Astrocyte (in vitro differentiated cells and primary cell): ENCODE data around the gene ING5. TPM values are rescaled to one million over a fixed set of nuclear protein-coding genes. Genes with fewer than 3 reads are reported as not detected.

Experiments
- DNase-seq: peaks from one replicate; pipeline ENCODE4 v3.0.0-alpha.2; 2010; ENCODE audit warnings: low read depth
- FAIRE-seq: peaks from 2 replicates; lab custom pipeline; 2011; peaks lifted over from hg19 to GRCh38; lab: Jason Lieb, UNC
- H2AFZ ChIP-seq: 2 replicates; pipeline ENCODE4 v1.6.0; 2012; ENCODE audit warnings: low read depth, low read length, inconsistent platforms
- H3K27ac ChIP-seq: 2 replicates; pipeline ENCODE4 v1.5.1; 2011; ENCODE audit warnings: low read depth, low read length, inconsistent platforms
- H3K27me3 ChIP-seq: 2 replicates; pipeline ENCODE4 v1.6.0; 2011; ENCODE audit warnings: low read length, inconsistent platforms; ENCODE audit not compliant: insufficient read depth
- H3K36me3 ChIP-seq: 2 replicates; pipeline ENCODE4 v1.5.1; 2011; ENCODE audit warnings: low read length, inconsistent platforms; ENCODE audit not compliant: insufficient read depth
- H3K4me1 ChIP-seq: 2 replicates; pipeline ENCODE4 v1.5.1; 2011; ENCODE audit warnings: low read length, inconsistent platforms; ENCODE audit not compliant: insufficient read depth
- H3K4me2 ChIP-seq: 2 replicates; pipeline ENCODE4 v1.6.0; 2012; ENCODE audit warnings: low read length, inconsistent platforms
- H3K4me3 ChIP-seq: 2 replicates; pipeline ENCODE4 v1.5.1; 2011; ENCODE audit warnings: low read depth, mild to moderate bottlenecking, low read length, inconsistent platforms; ENCODE audit not compliant: insufficient read depth
- H3K79me2 ChIP-seq: 2 replicates; pipeline ENCODE4 v1.6.0; 2012; ENCODE audit warnings: mild to moderate bottlenecking, low read length, inconsistent platforms; ENCODE audit not compliant: insufficient read depth
- H3K9ac ChIP-seq: 2 replicates; pipeline ENCODE4 v1.6.0; 2012; ENCODE audit warnings: mild to moderate bottlenecking, low read length, inconsistent platforms
- H3K9me3 ChIP-seq: 2 replicates; pipeline ENCODE4 v1.5.1; 2012; ENCODE audit warnings: low read depth, mild to moderate bottlenecking, low read length, inconsistent platforms; ENCODE audit not compliant: insufficient read depth
- H4K20me1 ChIP-seq: 2 replicates; pipeline ENCODE4 v1.6.0; 2012; ENCODE audit warnings: low read length, inconsistent platforms; ENCODE audit not compliant: insufficient read depth
- H3K27ac Mint-ChIP-seq: one replicate; pipeline ENCODE4 v1.8.0; 2021; ENCODE audit warnings: mild to moderate bottlenecking, mixed read lengths; ENCODE audit not compliant: unreplicated experiment
- H3K27me3 Mint-ChIP-seq: one replicate; pipeline ENCODE4 v1.8.0; 2021; ENCODE audit warnings: low read depth, mixed read lengths; ENCODE audit not compliant: unreplicated experiment
- H3K36me3 Mint-ChIP-seq: one replicate; pipeline ENCODE4 v1.8.0; 2021; ENCODE audit warnings: low read depth, mixed read lengths; ENCODE audit not compliant: unreplicated experiment
- H3K4me1 Mint-ChIP-seq: one replicate; pipeline ENCODE4 v1.8.0; 2021; ENCODE audit warnings: low read depth, mixed read lengths; ENCODE audit not compliant: unreplicated experiment
- H3K4me3 Mint-ChIP-seq: one replicate; pipeline ENCODE4 v1.8.0; 2021; ENCODE audit warnings: mild to moderate bottlenecking, moderate library complexity, mixed read lengths; ENCODE audit not compliant: unreplicated experiment
- H3K9me3 Mint-ChIP-seq: one replicate; pipeline ENCODE4 v1.8.0; 2021; ENCODE audit warnings: mild to moderate bottlenecking, mixed read lengths; ENCODE audit not compliant: unreplicated experiment
- CTCF ChIP-seq: IDR thresholded peaks from 2 replicates; pipeline ENCODE4 v1.5.1; 2011; ENCODE audit warnings: low read depth, mild to moderate bottlenecking, inconsistent platforms, low read length, moderate library complexity; ENCODE audit not compliant: insufficient read depth
- EZH2 ChIP-seq: IDR thresholded peaks from 2 replicates; pipeline ENCODE4 v1.6.1; 2012; ENCODE audit warnings: mild to moderate bottlenecking, low read length, inconsistent platforms; ENCODE audit not compliant: insufficient read depth
- total RNA-seq: library from RNA; stranded (reverse); gene quantifications from 2 replicates; pipeline ENCODE4 v1.2.1, GENCODE V29; 2021

ING5 gene
- total RNA-seq, 1 donor from 2014 or later, result 19.7 TPM

GRCh38 chr2:241743620-241744019, 41.8 kb downstream of the ING5 start:
- TF ChIP-seq CTCF (no peak), EZH2 (no peak)
- Histone ChIP-seq H3K4me3 (no peak overlapping the region), H3K79me2 (peaks cover 3% of the 10 kb centered on the region), H2AFZ (no peak overlapping the region), H3K4me2 (no peak overlapping the region), H3K27ac (no peak overlapping the region), H3K9me3 (no peaks in the 10 kb centered on the region), H3K36me3 (peaks cover 2% of the 10 kb centered on the region), H3K27me3 (no peaks in the 10 kb centered on the region), H3K9ac (no peak overlapping the region), H3K4me1 (no peaks in the 10 kb centered on the region), H4K20me1 (peaks cover 32% of the 10 kb centered on the region)
- H3K4me3 Mint-ChIP-seq, result no peak overlapping the region
- no peak for FAIRE-seq
- no peak overlapping the region for H3K27ac Mint-ChIP-seq
- H3K4me1 Mint-ChIP-seq, result no peaks in the 10 kb centered on the region
- H3K9me3 Mint-ChIP-seq, result peaks cover 5% of the 10 kb centered on the region
- no peaks in the 10 kb centered on the region for H3K27me3 Mint-ChIP-seq
- peaks cover 18% of the 10 kb centered on the region for H3K36me3 Mint-ChIP-seq
- DNase-seq, result no peak

GRCh38 chr2:241744028-241744754, 42.4 kb downstream of the ING5 start:
- Mint-ChIP-seq H3K4me1 (no peaks in the 10 kb centered on the region), H3K27ac (no peak overlapping the region), H3K9me3 (peaks cover 5% of the 10 kb centered on the region), H3K36me3 (peaks cover 23% of the 10 kb centered on the region), H3K4me3 (no peak overlapping the region), H3K27me3 (no peaks in the 10 kb centered on the region)
- Histone ChIP-seq H3K27ac (no peak overlapping the region), H3K9ac (no peak overlapping the region), H3K9me3 (no peaks in the 10 kb centered on the region), H4K20me1 (peaks cover 29% of the 10 kb centered on the region), H3K4me2 (no peak overlapping the region), H3K36me3 (peaks cover 2% of the 10 kb centered on the region), H3K4me1 (no peaks in the 10 kb centered on the region), H3K79me2 (peaks cover 3% of the 10 kb centered on the region), H3K4me3 (no peak overlapping the region), H3K27me3 (no peaks in the 10 kb centered on the region), H2AFZ (no peak overlapping the region)
- FAIRE-seq (no peak), DNase-seq (no peak)
- TF ChIP-seq CTCF (no peak), EZH2 (no peak)

GRCh38 chr2:241745276-241745675, 43.4 kb downstream of the ING5 start:
- TF ChIP-seq EZH2 (no peak), CTCF (no peak)
- FAIRE-seq (no peak), DNase-seq (no peak)
- H2AFZ ChIP-seq, result no peak overlapping the region
- H4K20me1 ChIP-seq, result peaks cover 18% of the 10 kb centered on the region
- no peaks in the 10 kb centered on the region for H3K27me3 ChIP-seq
- H3K4me1 ChIP-seq, result no peaks in the 10 kb centered on the region
- no peak overlapping the region for H3K4me3 ChIP-seq
- no peaks in the 10 kb centered on the region for H3K27me3 Mint-ChIP-seq
- peaks cover 2% of the 10 kb centered on the region for H3K36me3 ChIP-seq
- H3K4me3 Mint-ChIP-seq, result no peak overlapping the region
- H3K9me3 Mint-ChIP-seq, result peaks cover 5% of the 10 kb centered on the region
- H3K27ac Mint-ChIP-seq, result no peak overlapping the region
- H3K79me2 ChIP-seq, result peaks cover 2% of the 10 kb centered on the region
- no peak overlapping the region for H3K27ac ChIP-seq
- peaks cover 29% of the 10 kb centered on the region for H3K36me3 Mint-ChIP-seq
- no peaks in the 10 kb centered on the region for H3K9me3 ChIP-seq
- H3K4me1 Mint-ChIP-seq, result no peaks in the 10 kb centered on the region
- H3K9ac ChIP-seq, result no peak overlapping the region
- no peak overlapping the region for H3K4me2 ChIP-seq
